GM12892 (cell line): Measurements from ENCODE around the gene KIR3DL1.

Experiments
- POLR2A ChIP-seq: IDR thresholded peaks from 2 replicates; pipeline ENCODE4 v1.6.1; 2011; ENCODE audit warnings: low read depth, low read length, control low read depth
- POLR2AphosphoS5 ChIP-seq: IDR thresholded peaks from 2 replicates; pipeline ENCODE4 v1.6.1; 2011; ENCODE audit warnings: low read depth, low read length, control low read depth

- TF ChIP-seq POLR2A (no peak), POLR2AphosphoS5 (no peak)
Observed at GRCh38 chr19:54850930-54851329, 34.7 kb downstream of the KIR3DL1 start.
